ENCODE results near the gene TMEM9B. TPM values are rescaled to one million over a fixed set of nuclear protein-coding genes. Genes with fewer than 3 reads are reported as not detected.

TMEM9B gene
- total and polyA plus RNA-seq, 2 experiments from 2014 or later, result 10.4 to 12.9 TPM

DNA sequence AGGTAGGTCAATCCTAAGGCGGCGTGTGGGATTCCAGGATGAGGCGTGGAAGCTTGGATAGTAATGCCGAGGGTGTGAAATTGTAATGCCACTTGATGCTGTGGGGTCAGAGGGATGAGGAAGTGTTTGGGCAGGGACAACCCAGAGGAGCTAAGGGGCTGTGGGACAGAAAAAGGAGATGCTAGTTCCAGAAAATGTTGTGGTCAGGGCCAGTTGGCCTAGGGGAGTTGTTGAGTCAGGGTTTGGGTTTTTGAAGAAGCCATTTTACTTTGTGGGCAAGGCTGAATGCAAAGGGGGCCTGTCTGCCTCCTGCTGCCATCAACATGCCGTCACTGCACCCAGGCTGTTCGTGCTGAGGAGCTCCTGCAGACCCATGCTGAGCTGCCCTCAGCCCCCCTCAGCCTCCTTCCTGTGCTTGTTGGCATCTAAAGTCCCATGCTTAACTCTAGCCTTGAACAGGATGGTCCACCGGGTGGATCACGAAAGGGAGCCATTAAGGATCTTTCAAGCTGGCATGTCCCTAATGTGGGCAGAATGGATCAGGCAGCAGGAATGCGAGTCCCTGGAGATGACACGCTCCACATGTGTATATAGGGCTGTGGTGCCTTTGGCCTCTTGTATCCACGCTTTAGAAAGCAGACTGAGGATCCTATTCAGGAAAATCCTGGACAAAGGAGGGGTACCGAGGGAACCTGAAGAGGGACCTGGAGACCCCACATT is 33.6 kb downstream of the TMEM9B start:
- TF ChIP-seq ZNF331 (CRISPR knock-in tag; IDR thresholded peaks at IDR 0.05; ENCODE audit: low read depth) (no peak), NANOG (IDR thresholded peaks at IDR 0.05; ENCODE audit: borderline replicate concordance) (no peak), EZH2phosphoT487 (IDR thresholded peaks at IDR 0.05; ENCODE audit: unreplicated experiment) (no peak), ZNF114 (CRISPR knock-in tag; IDR thresholded peaks at IDR 0.05) (no peak), POLR2AphosphoS5 (IDR thresholded peaks at IDR 0.05; ENCODE audit: low read depth) (no peak), JUNB (IDR thresholded peaks at IDR 0.05; ENCODE audit: unreplicated experiment) (no peak), STAT1 (IDR thresholded peaks at IDR 0.05; ENCODE audit: unreplicated experiment) (no peak), CREB1 (CRISPR knock-in tag; IDR thresholded peaks at IDR 0.05; ENCODE audit: low read depth) (no peak), EZH2 (IDR thresholded peaks at IDR 0.05; ENCODE audit: low read depth, unreplicated experiment) (no peak)
- TF ChIP-seq, protein P1, sequence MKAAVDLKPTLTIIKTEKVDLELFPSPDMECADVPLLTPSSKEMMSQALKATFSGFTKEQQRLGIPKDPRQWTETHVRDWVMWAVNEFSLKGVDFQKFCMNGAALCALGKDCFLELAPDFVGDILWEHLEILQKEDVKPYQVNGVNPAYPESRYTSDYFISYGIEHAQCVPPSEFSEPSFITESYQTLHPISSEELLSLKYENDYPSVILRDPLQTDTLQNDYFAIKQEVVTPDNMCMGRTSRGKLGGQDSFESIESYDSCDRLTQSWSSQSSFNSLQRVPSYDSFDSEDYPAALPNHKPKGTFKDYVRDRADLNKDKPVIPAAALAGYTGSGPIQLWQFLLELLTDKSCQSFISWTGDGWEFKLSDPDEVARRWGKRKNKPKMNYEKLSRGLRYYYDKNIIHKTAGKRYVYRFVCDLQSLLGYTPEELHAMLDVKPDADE (IDR thresholded peaks at IDR 0.05), result no peak
- TF ChIP-seq, protein P2, sequence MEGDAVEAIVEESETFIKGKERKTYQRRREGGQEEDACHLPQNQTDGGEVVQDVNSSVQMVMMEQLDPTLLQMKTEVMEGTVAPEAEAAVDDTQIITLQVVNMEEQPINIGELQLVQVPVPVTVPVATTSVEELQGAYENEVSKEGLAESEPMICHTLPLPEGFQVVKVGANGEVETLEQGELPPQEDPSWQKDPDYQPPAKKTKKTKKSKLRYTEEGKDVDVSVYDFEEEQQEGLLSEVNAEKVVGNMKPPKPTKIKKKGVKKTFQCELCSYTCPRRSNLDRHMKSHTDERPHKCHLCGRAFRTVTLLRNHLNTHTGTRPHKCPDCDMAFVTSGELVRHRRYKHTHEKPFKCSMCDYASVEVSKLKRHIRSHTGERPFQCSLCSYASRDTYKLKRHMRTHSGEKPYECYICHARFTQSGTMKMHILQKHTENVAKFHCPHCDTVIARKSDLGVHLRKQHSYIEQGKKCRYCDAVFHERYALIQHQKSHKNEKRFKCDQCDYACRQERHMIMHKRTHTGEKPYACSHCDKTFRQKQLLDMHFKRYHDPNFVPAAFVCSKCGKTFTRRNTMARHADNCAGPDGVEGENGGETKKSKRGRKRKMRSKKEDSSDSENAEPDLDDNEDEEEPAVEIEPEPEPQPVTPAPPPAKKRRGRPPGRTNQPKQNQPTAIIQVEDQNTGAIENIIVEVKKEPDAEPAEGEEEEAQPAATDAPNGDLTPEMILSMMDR (conservative IDR thresholded peaks at IDR 0.05; ENCODE audit: low read depth in 2 of 2), result no peak
- TF ChIP-seq, protein P3, sequence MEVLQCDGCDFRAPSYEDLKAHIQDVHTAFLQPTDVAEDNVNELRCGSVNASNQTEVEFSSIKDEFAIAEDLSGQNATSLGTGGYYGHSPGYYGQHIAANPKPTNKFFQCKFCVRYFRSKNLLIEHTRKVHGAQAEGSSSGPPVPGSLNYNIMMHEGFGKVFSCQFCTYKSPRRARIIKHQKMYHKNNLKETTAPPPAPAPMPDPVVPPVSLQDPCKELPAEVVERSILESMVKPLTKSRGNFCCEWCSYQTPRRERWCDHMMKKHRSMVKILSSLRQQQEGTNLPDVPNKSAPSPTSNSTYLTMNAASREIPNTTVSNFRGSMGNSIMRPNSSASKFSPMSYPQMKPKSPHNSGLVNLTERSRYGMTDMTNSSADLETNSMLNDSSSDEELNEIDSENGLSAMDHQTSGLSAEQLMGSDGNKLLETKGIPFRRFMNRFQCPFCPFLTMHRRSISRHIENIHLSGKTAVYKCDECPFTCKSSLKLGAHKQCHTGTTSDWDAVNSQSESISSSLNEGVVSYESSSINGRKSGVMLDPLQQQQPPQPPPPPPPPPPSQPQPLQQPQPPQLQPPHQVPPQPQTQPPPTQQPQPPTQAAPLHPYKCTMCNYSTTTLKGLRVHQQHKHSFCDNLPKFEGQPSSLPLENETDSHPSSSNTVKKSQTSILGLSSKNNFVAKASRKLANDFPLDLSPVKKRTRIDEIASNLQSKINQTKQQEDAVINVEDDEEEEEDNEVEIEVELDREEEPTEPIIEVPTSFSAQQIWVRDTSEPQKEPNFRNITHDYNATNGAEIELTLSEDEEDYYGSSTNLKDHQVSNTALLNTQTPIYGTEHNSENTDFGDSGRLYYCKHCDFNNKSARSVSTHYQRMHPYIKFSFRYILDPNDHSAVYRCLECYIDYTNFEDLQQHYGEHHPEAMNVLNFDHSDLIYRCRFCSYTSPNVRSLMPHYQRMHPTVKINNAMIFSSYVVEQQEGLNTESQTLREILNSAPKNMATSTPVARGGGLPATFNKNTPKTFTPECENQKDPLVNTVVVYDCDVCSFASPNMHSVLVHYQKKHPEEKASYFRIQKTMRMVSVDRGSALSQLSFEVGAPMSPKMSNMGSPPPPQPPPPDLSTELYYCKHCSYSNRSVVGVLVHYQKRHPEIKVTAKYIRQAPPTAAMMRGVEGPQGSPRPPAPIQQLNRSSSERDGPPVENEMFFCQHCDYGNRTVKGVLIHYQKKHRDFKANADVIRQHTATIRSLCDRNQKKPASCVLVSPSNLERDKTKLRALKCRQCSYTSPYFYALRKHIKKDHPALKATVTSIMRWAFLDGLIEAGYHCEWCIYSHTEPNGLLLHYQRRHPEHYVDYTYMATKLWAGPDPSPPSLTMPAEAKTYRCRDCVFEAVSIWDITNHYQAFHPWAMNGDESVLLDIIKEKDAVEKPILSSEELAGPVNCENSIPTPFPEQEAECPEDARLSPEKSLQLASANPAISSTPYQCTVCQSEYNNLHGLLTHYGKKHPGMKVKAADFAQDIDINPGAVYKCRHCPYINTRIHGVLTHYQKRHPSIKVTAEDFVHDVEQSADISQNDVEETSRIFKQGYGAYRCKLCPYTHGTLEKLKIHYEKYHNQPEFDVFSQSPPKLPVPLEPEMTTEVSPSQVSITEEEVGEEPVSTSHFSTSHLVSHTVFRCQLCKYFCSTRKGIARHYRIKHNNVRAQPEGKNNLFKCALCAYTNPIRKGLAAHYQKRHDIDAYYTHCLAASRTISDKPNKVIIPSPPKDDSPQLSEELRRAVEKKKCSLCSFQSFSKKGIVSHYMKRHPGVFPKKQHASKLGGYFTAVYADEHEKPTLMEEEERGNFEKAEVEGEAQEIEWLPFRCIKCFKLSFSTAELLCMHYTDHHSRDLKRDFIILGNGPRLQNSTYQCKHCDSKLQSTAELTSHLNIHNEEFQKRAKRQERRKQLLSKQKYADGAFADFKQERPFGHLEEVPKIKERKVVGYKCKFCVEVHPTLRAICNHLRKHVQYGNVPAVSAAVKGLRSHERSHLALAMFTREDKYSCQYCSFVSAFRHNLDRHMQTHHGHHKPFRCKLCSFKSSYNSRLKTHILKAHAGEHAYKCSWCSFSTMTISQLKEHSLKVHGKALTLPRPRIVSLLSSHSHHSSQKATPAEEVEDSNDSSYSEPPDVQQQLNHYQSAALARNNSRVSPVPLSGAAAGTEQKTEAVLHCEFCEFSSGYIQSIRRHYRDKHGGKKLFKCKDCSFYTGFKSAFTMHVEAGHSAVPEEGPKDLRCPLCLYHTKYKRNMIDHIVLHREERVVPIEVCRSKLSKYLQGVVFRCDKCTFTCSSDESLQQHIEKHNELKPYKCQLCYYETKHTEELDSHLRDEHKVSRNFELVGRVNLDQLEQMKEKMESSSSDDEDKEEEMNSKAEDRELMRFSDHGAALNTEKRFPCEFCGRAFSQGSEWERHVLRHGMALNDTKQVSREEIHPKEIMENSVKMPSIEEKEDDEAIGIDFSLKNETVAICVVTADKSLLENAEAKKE (CRISPR knock-in tag; IDR thresholded peaks at IDR 0.05), result no peak
- TF ChIP-seq, protein P4, sequence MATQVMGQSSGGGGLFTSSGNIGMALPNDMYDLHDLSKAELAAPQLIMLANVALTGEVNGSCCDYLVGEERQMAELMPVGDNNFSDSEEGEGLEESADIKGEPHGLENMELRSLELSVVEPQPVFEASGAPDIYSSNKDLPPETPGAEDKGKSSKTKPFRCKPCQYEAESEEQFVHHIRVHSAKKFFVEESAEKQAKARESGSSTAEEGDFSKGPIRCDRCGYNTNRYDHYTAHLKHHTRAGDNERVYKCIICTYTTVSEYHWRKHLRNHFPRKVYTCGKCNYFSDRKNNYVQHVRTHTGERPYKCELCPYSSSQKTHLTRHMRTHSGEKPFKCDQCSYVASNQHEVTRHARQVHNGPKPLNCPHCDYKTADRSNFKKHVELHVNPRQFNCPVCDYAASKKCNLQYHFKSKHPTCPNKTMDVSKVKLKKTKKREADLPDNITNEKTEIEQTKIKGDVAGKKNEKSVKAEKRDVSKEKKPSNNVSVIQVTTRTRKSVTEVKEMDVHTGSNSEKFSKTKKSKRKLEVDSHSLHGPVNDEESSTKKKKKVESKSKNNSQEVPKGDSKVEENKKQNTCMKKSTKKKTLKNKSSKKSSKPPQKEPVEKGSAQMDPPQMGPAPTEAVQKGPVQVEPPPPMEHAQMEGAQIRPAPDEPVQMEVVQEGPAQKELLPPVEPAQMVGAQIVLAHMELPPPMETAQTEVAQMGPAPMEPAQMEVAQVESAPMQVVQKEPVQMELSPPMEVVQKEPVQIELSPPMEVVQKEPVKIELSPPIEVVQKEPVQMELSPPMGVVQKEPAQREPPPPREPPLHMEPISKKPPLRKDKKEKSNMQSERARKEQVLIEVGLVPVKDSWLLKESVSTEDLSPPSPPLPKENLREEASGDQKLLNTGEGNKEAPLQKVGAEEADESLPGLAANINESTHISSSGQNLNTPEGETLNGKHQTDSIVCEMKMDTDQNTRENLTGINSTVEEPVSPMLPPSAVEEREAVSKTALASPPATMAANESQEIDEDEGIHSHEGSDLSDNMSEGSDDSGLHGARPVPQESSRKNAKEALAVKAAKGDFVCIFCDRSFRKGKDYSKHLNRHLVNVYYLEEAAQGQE (IDR thresholded peaks at IDR 0.05; ENCODE audit: unreplicated experiment), result no peak
- Histone ChIP-seq H3K4me3 (no peak overlapping the region), H3K27ac (ENCODE audit: low read depth) (no peak overlapping the region), H3K36me3 (ENCODE audit: insufficient read depth) (no peaks in the 10 kb centered on the region), H3K9me2 (ENCODE audit: insufficient read depth) (no peaks in the 10 kb centered on the region), H2AFZ (no peak overlapping the region), H3K4me1 (ENCODE audit: insufficient read depth) (peaks cover 5% of the 10 kb centered on the region; the same call in 1 of the 2 replicates), H3F3A (replicated peaks; ENCODE audit: low read depth) (no peaks in the 10 kb centered on the region), H3K27me3 (ENCODE audit: insufficient read depth) (no peaks in the 10 kb centered on the region), H3K4me2 (no peak overlapping the region), H3K79me2 (replicated peaks; ENCODE audit: insufficient read depth) (no peaks in the 10 kb centered on the region), H4K20me1 (replicated peaks; ENCODE audit: insufficient read depth) (no peaks in the 10 kb centered on the region)
- no peak overlapping the region for H3K27ac Mint-ChIP-seq
- ATAC-seq (no peak), DNase-seq (ENCODE audit: low spot score) (no peak)
- no peaks in the 10 kb centered on the region for H3K36me3 Mint-ChIP-seq (ENCODE audit: low read depth)
- no peaks in the 10 kb centered on the region for H3K9me3 Mint-ChIP-seq
- peaks cover 10% of the 10 kb centered on the region for H3K27me3 Mint-ChIP-seq (ENCODE audit: insufficient read depth, low read depth, poor library complexity)
- no peak overlapping the region for H3K4me3 Mint-ChIP-seq
- H3K4me1 Mint-ChIP-seq, result peaks cover 25% of the 10 kb centered on the region

Measured in GM23338 (cell line).